Stomach (tissue), 9 donors: ENCODE measurements around the gene SLC5A10. TPM values are rescaled to one million over a fixed set of nuclear protein-coding genes. Genes with fewer than 3 reads are reported as not detected.

Experiments used
- DNase-seq, 2 donors: peaks; one replicate each; pipeline versions ENCODE4 v3.0.0 to v3.0.0-alpha.2; 2013 to 2019
- H3K27ac ChIP-seq, 5 donors: fragments of 200-600 bp in 4 of 5; sonication (generic) in 4 of 5; one replicate each; pipeline ENCODE4 v1.5.1; 2013 to 2019; ENCODE audit warnings: mild to moderate bottlenecking in 1 of 5, moderate library complexity in 1 of 5
- H3K27me3 ChIP-seq, 3 donors: fragments of 200-600 bp; sonication (generic); one replicate each; pipeline ENCODE4 v1.5.1; 2017 to 2019; ENCODE audit warnings: mixed run types in 1 of 3
- H3K36me3 ChIP-seq, 4 donors: fragments of 200-600 bp; sonication (generic); 1 replicate in 3 of 4; 2 replicates in 1 of 4; pipeline ENCODE4 v1.5.1; 2016 to 2019
- H3K4me1 ChIP-seq, 4 donors: fragments of 200-600 bp; sonication (generic); one replicate each; pipeline ENCODE4 v1.5.1; 2016 to 2019
- H3K4me3 ChIP-seq, 4 donors: fragments of 200-600 bp; sonication (generic) in 3 of 4; one replicate each; pipeline ENCODE4 v1.5.1; 2016 to 2019; ENCODE audit warnings: mild to moderate bottlenecking in 1 of 4
- H3K9me3 ChIP-seq, 4 donors: fragments of 200-600 bp; sonication (generic); one replicate each; pipeline ENCODE4 v1.5.1; 2016 to 2019
- EP300 ChIP-seq: sonication (generic); formaldehyde crosslinking; IDR thresholded peaks from one replicate; pipeline ENCODE4 v1.6.1; 2017; ENCODE audit warnings: antibody characterized with exemption
- POLR2A ChIP-seq, 4 donors: fragments of 450-650 bp; IDR thresholded peaks; one replicate each; pipeline ENCODE4 v1.6.1; 2016; ENCODE audit warnings: antibody characterized with exemption in 4 of 4, control low read depth in 2 of 4, mild to moderate bottlenecking in 1 of 4, moderate library complexity in 1 of 4
- POLR2AphosphoS5 ChIP-seq, 3 donors: sonication (generic); formaldehyde crosslinking; IDR thresholded peaks; one replicate each; pipeline ENCODE4 v1.6.1; 2016; ENCODE audit warnings: antibody characterized with exemption in 3 of 3
- WGBS, 5 donors: extraction: QIAGEN DNeasy Blood & Tissue Kit in 3 of 5; methylation state at CpG; one replicate each; pipeline versions ENCODE4 v1.1.5 to v1.1.7; 2013 to 2018; 5-methylcytosine and 5-hydroxymethylcytosine counted together
- intact Hi-C: fragments of 100-400 bp; cut with DNase I; formaldehyde crosslinking; loops from one replicate; pipeline ENCODE4 v1.15.1; 2023; ENCODE audit warnings: low total_unique reads
- polyA plus RNA-seq, 3 donors: library from polyadenylated mRNA; stranded (reverse); fragments of 200-250 nt; gene quantifications; one replicate each; pipeline ENCODE4 v1.2.3, GENCODE V29; 2013
- total RNA-seq, 5 donors: library from RNA; depleted of rRNA; stranded (reverse); fragments of >200 nt; gene quantifications; one replicate each; pipeline versions ENCODE4 v1.1.0 to v1.2.3, GENCODE V29; 2014 to 2016
- TF ChIP-seq, protein P1 (sequence below), 7 experiments: fragments of 450-650 bp in 4 of 7; fragments of 200-600 bp in 3 of 7; sonication (generic) in 3 of 7; IDR thresholded peaks; one replicate each; pipeline ENCODE4 v1.5.1; 2016 to 2019; ENCODE audit warnings: antibody characterized with exemption in 7 of 7, control low read depth in 2 of 7, mild to moderate bottlenecking in 1 of 7
- donor health status: healthy with polysubstance abuse.
- donor health status: Bipolar disorder and iron deficiency.
- donor health status: healthy.

Gene SLC5A10
- total and polyA plus RNA-seq, 8 donors, result 0.06 to 0.46 (median 0.13) TPM; not detected in 5

DNA sequence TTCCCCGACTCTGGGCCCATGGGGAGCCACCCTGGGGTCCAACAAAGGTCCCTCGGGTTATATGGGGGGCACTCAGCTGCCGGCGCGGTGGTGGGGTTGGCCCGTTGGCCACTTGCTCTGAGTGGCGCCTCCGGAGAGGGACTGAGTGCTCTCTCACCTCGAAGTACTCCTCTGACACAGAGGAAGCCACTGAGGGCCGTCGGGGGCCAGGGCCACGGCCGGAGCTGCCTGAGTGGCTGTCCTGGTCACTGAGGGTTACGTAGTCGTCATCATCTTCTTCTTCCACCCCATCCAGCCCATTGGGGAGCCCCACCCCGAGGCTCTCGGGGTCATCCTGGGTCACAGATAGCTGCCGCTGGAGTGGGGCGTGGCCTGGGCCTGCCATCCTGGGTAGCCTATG lies 25.7 kb downstream of the SLC5A10 start:
- intact Hi-C loops, result no loop called here
- H3K36me3 ChIP-seq, result peaks cover 24 to 52% (median 45%) of the 10 kb centered on the region in 4 donors
- WGBS, 5 donors, result 79 to 91% (median 86%) methylated on average over 6 to 19 of the region's 19 CpGs
- TF ChIP-seq, protein P1, sequence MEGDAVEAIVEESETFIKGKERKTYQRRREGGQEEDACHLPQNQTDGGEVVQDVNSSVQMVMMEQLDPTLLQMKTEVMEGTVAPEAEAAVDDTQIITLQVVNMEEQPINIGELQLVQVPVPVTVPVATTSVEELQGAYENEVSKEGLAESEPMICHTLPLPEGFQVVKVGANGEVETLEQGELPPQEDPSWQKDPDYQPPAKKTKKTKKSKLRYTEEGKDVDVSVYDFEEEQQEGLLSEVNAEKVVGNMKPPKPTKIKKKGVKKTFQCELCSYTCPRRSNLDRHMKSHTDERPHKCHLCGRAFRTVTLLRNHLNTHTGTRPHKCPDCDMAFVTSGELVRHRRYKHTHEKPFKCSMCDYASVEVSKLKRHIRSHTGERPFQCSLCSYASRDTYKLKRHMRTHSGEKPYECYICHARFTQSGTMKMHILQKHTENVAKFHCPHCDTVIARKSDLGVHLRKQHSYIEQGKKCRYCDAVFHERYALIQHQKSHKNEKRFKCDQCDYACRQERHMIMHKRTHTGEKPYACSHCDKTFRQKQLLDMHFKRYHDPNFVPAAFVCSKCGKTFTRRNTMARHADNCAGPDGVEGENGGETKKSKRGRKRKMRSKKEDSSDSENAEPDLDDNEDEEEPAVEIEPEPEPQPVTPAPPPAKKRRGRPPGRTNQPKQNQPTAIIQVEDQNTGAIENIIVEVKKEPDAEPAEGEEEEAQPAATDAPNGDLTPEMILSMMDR (IDR thresholded peaks at IDR 0.05), result no peak
- TF ChIP-seq EP300, result no peak
- no peaks in the 10 kb centered on the region for H3K27me3 ChIP-seq
- H3K27ac ChIP-seq, result no peak overlapping the region
- no peak for DNase-seq
- no peaks in the 10 kb centered on the region for H3K9me3 ChIP-seq
- H3K4me1 ChIP-seq, result peaks cover 9 to 28% (median 22%) of the 10 kb centered on the region in 4 donors
- no peak overlapping the region for H3K4me3 ChIP-seq

DNA sequence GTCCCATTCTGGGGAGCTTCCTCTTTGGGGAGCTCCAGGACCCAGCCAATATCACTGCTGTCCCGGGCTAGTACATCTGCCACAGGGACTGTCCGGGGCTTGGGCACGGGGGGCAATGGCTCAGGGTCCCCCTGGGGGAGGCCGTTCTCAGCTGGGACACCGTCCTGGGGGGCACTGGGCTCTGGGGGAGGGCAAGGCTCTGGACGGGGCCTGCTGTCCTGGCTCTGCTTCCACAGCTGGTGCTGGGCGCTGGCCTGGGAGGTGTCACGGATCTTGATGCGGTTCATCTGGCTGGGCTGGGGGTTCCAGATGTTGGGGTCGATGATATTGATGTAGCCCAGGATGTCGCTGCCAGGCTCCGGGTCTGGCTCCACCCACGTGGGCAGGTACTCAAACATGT lies 26.1 kb downstream of the SLC5A10 start:
- no peak for DNase-seq
- Histone ChIP-seq H3K27me3 (no peaks in the 10 kb centered on the region), H3K9me3 (no peaks in the 10 kb centered on the region), H3K4me3 (no peak overlapping the region), H3K36me3 (peaks cover 24 to 50% (median 41%) of the 10 kb centered on the region in 4 donors), H3K27ac (no peak overlapping the region), H3K4me1 (peaks cover 10 to 32% (median 26%) of the 10 kb centered on the region in 4 donors)
- intact Hi-C loops, result no loop called here
- WGBS, 5 donors, result 55 to 90% (median 86%) methylated on average over 5 to 13 of the region's 13 CpGs
- TF ChIP-seq, protein P1 (IDR thresholded peaks at IDR 0.05), result no peak
- no peak for TF ChIP-seq EP300
- TF ChIP-seq POLR2A (IDR thresholded peaks at IDR 0.05), result no peak
- TF ChIP-seq POLR2AphosphoS5 (IDR thresholded peaks at IDR 0.05), result no peak

DNA sequence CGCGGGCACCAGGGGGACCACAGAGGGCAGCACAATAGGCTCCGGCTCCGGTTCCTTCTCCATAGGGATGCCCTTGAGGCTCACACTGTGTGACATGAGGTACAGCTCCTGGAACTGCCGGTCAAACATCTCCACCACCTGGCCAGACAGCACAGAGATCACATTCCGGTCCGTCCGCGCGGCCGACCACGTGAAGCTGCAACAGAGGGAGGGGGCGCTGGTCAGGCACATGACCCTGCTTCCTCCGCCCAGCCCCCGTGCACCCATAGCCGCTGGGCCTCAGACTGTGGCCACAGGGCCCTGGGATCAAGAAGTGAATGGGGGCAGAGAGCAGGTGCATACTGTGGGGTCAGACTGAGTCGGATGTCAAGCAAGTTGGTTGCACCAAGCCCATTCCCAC lies 26.7 kb downstream of the SLC5A10 start:
- no peak for TF ChIP-seq EP300
- no peak for TF ChIP-seq POLR2A (IDR thresholded peaks at IDR 0.05)
- TF ChIP-seq, protein P1 (IDR thresholded peaks at IDR 0.05), result no peak
- TF ChIP-seq POLR2AphosphoS5 (IDR thresholded peaks at IDR 0.05), result no peak
- intact Hi-C loops, result no loop called here
- Histone ChIP-seq H3K27ac (no peak overlapping the region), H3K4me1 (peaks cover 10 to 33% (median 27%) of the 10 kb centered on the region in 4 donors), H3K27me3 (no peaks in the 10 kb centered on the region), H3K4me3 (no peak overlapping the region), H3K9me3 (no peaks in the 10 kb centered on the region), H3K36me3 (peaks cover 24 to 47% (median 41%) of the 10 kb centered on the region in 4 donors)
- WGBS, 5 donors, result 88 to 94% (median 91%) methylated on average over 13 to 17 of the region's 17 CpGs; no CpG with 5 or more reads in 1 of the 5 donors
- no peak for DNase-seq

DNA sequence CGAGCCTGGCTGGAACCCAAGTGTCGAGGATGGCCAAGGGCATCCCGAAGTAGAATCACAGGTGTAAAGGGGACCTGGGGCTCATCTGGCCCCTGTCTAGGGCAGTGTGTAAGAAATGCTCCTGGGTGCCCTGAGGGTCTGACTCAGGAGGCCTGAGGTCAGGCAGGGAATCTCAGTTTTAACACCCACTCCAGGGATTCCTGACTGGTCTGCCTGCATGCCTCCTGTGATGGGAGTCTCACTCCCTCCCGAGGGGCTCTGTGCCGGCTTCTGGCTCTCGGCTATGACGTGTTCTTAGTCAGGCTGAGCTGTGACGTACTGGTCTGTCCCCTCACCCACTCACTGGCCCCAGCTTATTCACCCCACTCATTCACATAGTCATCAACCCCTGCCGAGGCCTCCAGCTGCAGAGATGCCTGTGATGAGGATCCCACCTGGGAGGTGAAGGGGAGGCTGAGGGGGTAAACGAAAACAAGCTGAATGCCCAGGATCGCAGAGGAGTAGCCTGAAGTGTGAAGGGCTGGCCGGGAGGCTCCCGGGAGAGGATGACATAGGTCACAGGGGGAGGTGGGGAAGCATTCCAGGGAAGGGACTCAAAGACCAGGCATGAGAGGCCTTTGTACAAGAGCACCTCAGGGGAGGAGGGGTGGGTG lies 28.8 kb downstream of the SLC5A10 start:
- 68 to 81% (median 70%) methylated on average over 13 of the region's 13 CpGs for WGBS, 5 donors
- H3K4me1 ChIP-seq, result peaks cover 10 to 44% (median 33%) of the 10 kb centered on the region in 4 donors
- intact Hi-C loops, result no loop called here

More for the DNA sequence above, 28.8 kb downstream of the SLC5A10 start:
- H3K4me3 ChIP-seq, result no peak overlapping the region
- peaks cover 24 to 47% (median 35%) of the 10 kb centered on the region in 4 donors for H3K36me3 ChIP-seq
- H3K27ac ChIP-seq, result peak overlapping the region; percentile 9 to 94 (median 84)
- TF ChIP-seq, protein P1 (IDR thresholded peaks at IDR 0.05), result no peak
- no peak for TF ChIP-seq POLR2A (IDR thresholded peaks at IDR 0.05)
- no peak for TF ChIP-seq EP300
- no peak for TF ChIP-seq POLR2AphosphoS5 (IDR thresholded peaks at IDR 0.05)
- DNase-seq, result no peak
- no peaks in the 10 kb centered on the region for H3K9me3 ChIP-seq
- H3K27me3 ChIP-seq, result no peaks in the 10 kb centered on the region
